Neural progenitor cell (in vitro differentiated cells): ENCODE data around the gene SALL3. TPM values are rescaled to one million over a fixed set of nuclear protein-coding genes. Genes with fewer than 3 reads are reported as not detected.

Source experiments
- DNase-seq: peaks from one replicate; pipeline ENCODE4 v3.0.0-alpha.2; 2016; ENCODE audit warnings: low spot score
- H2AFZ ChIP-seq: fragments of 200-600 bp; sonication (generic); replicated peaks from 2 replicates; pipeline ENCODE4 v1.6.1; 2016; ENCODE audit warnings: antibody characterized with exemption
- H3F3A ChIP-seq: fragments of 200-600 bp; sonication (generic); 2 replicates; pipeline ENCODE4 v1.6.1; 2016; ENCODE audit warnings: antibody characterized with exemption, low read depth
- H3K27ac ChIP-seq: fragments of 200-600 bp; sonication (generic); 2 replicates; pipeline ENCODE4 v1.5.1; 2016; ENCODE audit warnings: mild to moderate bottlenecking
- H3K27me3 ChIP-seq: fragments of 200-600 bp; sonication (generic); 2 replicates; pipeline ENCODE4 v1.6.1; 2016; ENCODE audit warnings: mild to moderate bottlenecking, moderate library complexity
- H3K36me3 ChIP-seq: fragments of 200-600 bp; sonication (generic); 2 replicates; pipeline ENCODE4 v1.5.1; 2016
- H3K4me1 ChIP-seq: fragments of 200-600 bp; sonication (generic); 2 replicates; pipeline ENCODE4 v1.6.1; 2016; ENCODE audit warnings: mixed run types
- H3K4me2 ChIP-seq: fragments of 200-600 bp; sonication (generic); 2 replicates; pipeline ENCODE4 v1.6.1; 2016
- H3K4me3 ChIP-seq: fragments of 200-600 bp; sonication (generic); 2 replicates; pipeline ENCODE4 v1.5.1; 2016
- H3K79me2 ChIP-seq: fragments of 200-600 bp; sonication (generic); 2 replicates; pipeline ENCODE4 v1.6.1; 2016; ENCODE audit warnings: low read depth
- H3K9ac ChIP-seq: fragments of 200-600 bp; sonication (generic); 2 replicates; pipeline ENCODE4 v1.6.1; 2016
- H3K9me3 ChIP-seq: fragments of 200-600 bp; sonication (generic); 2 replicates; pipeline ENCODE4 v1.5.1; 2016; ENCODE audit warnings: low read depth
- H4K20me1 ChIP-seq: fragments of 200-600 bp; sonication (generic); 2 replicates; pipeline ENCODE4 v1.6.1; 2016; ENCODE audit warnings: low read depth
- H3K27ac Mint-ChIP-seq: 3 replicates; pipeline ENCODE4 v1.8.0; 2021; ENCODE audit warnings: mixed read lengths
- H3K27me3 Mint-ChIP-seq: 2 replicates; pipeline ENCODE4 v1.8.0; 2022; ENCODE audit warnings: low read depth, mild to moderate bottlenecking, inconsistent platforms, moderate library complexity, mixed read lengths; ENCODE audit not compliant: insufficient read depth
- H3K36me3 Mint-ChIP-seq: 3 replicates; pipeline ENCODE4 v1.8.0; 2021; ENCODE audit warnings: mixed read lengths
- H3K4me1 Mint-ChIP-seq: 3 replicates; pipeline ENCODE4 v1.8.0; 2021; ENCODE audit warnings: mixed read lengths
- H3K4me3 Mint-ChIP-seq: 3 replicates; pipeline ENCODE4 v1.8.0; 2021; ENCODE audit warnings: mild to moderate bottlenecking, moderate library complexity, mixed read lengths
- H3K9me3 Mint-ChIP-seq: 3 replicates; pipeline ENCODE4 v1.8.0; 2020; ENCODE audit warnings: mixed read lengths
- CTCF ChIP-seq: fragments of 200-600 bp; sonication (generic); IDR thresholded peaks from 2 replicates; pipeline ENCODE4 v1.5.1; 2017; ENCODE audit warnings: antibody characterized with exemption, mild to moderate bottlenecking
- EZH2 ChIP-seq: fragments of 200-600 bp; sonication (generic); IDR thresholded peaks from 2 replicates; pipeline ENCODE4 v1.6.1; 2017; ENCODE audit warnings: antibody characterized with exemption, mild to moderate bottlenecking, moderate library complexity
- EZH2phosphoT487 ChIP-seq: fragments of 200-600 bp; sonication (generic); IDR thresholded peaks from 2 replicates; pipeline ENCODE4 v1.6.1; 2017; ENCODE audit warnings: antibody characterized with exemption
- total RNA-seq: library from RNA; depleted of rRNA; stranded (reverse); fragments of >200 nt; gene quantifications from 2 replicates; pipeline ENCODE4 v1.2.3, GENCODE V29; 2015; ENCODE audit warnings: low replicate concordance

The SALL3 gene
- total RNA-seq, 1 donor from 2014 or later, result 27.7 TPM

- Mint-ChIP-seq H3K4me1 (peaks cover 16% of the 10 kb centered on the region), H3K27me3 (peaks cover 9% of the 10 kb centered on the region), H3K36me3 (peaks cover 18% of the 10 kb centered on the region), H3K4me3 (no peak overlapping the region), H3K9me3 (peaks cover 6% of the 10 kb centered on the region), H3K27ac (no peak overlapping the region)
- TF ChIP-seq CTCF (no peak), EZH2 (no peak), EZH2phosphoT487 (no peak)
- H3K36me3 ChIP-seq, result no peaks in the 10 kb centered on the region
- H3K79me2 ChIP-seq, result peaks cover 63% of the 10 kb centered on the region
- H3K4me3 ChIP-seq, result no peak overlapping the region
- peaks cover 59% of the 10 kb centered on the region for H4K20me1 ChIP-seq
- H2AFZ ChIP-seq, result no peak overlapping the region
- no peaks in the 10 kb centered on the region for H3F3A ChIP-seq
- H3K27me3 ChIP-seq, result no peaks in the 10 kb centered on the region
- H3K9me3 ChIP-seq, result no peaks in the 10 kb centered on the region
- no peak overlapping the region for H3K4me2 ChIP-seq
- no peak overlapping the region for H3K9ac ChIP-seq
- H3K27ac ChIP-seq, result no peak overlapping the region
- H3K4me1 ChIP-seq, result peaks cover 15% of the 10 kb centered on the region
- DNase-seq, result no peak
Observed at GRCh38 chr18:78994531-78994930, 14.9 kb downstream of the SALL3 start.

DNA sequence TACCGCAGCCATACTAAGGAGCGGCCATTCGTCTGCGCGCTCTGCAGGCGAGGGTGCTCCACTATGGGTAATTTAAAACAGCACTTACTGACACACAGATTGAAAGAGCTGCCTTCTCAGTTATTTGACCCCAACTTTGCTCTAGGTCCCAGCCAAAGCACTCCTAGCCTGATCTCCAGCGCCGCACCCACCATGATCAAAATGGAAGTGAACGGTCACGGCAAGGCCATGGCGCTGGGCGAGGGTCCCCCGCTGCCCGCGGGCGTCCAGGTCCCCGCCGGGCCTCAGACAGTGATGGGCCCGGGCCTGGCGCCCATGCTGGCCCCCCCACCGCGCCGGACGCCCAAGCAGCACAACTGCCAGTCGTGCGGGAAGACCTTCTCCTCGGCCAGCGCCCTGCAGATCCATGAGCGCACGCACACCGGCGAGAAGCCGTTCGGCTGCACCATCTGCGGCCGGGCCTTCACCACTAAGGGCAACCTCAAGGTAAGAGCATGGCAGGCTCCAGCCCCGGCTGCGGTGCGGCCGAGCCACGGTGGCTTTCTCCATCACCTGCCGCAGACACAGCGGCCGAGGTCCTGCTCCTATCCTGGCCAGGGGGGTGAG, 15.5 kb downstream of the SALL3 start:
- Histone ChIP-seq H3F3A (no peaks in the 10 kb centered on the region), H2AFZ (no peak overlapping the region), H3K27me3 (no peaks in the 10 kb centered on the region), H3K9me3 (no peaks in the 10 kb centered on the region), H3K27ac (no peak overlapping the region), H3K4me3 (no peak overlapping the region), H3K9ac (no peak overlapping the region), H3K36me3 (no peaks in the 10 kb centered on the region), H3K4me1 (peaks cover 9% of the 10 kb centered on the region), H4K20me1 (peaks cover 57% of the 10 kb centered on the region), H3K4me2 (no peak overlapping the region), H3K79me2 (peaks cover 57% of the 10 kb centered on the region)
- peak overlapping the region; percentile 31 for H3K27ac Mint-ChIP-seq
- H3K9me3 Mint-ChIP-seq, result peaks cover 6% of the 10 kb centered on the region
- H3K4me3 Mint-ChIP-seq, result no peak overlapping the region
- DNase-seq, result no peak
- TF ChIP-seq CTCF (no peak), EZH2phosphoT487 (no peak), EZH2 (no peak)
- H3K36me3 Mint-ChIP-seq, result peaks cover 18% of the 10 kb centered on the region
- H3K27me3 Mint-ChIP-seq, result peaks cover 9% of the 10 kb centered on the region
- H3K4me1 Mint-ChIP-seq, result peaks cover 14% of the 10 kb centered on the region

DNA sequence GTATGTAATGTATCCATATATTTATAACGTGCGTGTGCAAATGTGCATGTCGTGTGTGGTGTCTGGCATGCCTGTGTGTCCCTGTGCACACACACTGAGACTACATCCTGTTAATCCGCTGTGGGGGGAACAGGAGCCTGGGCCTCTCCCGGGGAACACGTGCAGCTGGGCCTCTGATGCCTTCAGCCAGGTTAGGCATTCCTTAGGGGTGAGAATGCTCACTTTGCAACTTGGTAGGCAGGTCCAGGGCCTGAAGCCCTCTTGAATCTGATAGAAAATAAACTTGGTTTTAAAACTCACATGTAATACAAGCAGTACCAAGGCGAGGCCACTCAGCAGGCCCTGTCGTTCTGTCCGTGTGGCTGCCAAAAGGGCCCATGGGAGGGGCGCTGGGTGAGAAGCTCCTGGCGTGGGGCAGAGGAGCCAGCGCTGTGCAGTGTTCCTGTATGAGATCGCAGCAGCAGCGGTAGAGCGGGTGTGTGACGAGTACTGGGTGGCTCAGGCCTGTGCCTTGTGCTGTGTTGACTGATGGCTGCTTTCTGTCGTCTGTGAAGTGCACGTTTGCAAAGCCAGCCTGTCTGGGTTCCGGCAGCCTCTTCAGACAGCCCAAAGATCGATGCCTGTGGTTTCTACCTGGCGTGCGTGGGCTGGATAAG, 16.2 kb downstream of the SALL3 start:
- no peak overlapping the region for H3K27ac Mint-ChIP-seq
- Histone ChIP-seq H3K79me2 (peaks cover 49% of the 10 kb centered on the region), H3K4me1 (peaks cover 1% of the 10 kb centered on the region), H3K9ac (no peak overlapping the region), H3K4me3 (no peak overlapping the region), H4K20me1 (peaks cover 49% of the 10 kb centered on the region), H3K9me3 (no peaks in the 10 kb centered on the region), H2AFZ (no peak overlapping the region), H3K27ac (no peak overlapping the region), H3F3A (no peaks in the 10 kb centered on the region), H3K36me3 (no peaks in the 10 kb centered on the region), H3K4me2 (no peak overlapping the region), H3K27me3 (no peaks in the 10 kb centered on the region)
- H3K4me3 Mint-ChIP-seq, result no peak overlapping the region
- peaks cover 6% of the 10 kb centered on the region for H3K9me3 Mint-ChIP-seq
- H3K27me3 Mint-ChIP-seq, result peaks cover 9% of the 10 kb centered on the region
- H3K4me1 Mint-ChIP-seq, result peaks cover 6% of the 10 kb centered on the region
- TF ChIP-seq EZH2 (no peak), CTCF (no peak), EZH2phosphoT487 (no peak)
- no peak for DNase-seq
- H3K36me3 Mint-ChIP-seq, result peaks cover 18% of the 10 kb centered on the region
